Tongue (tissue), 2 donors: ENCODE data around the gene WDR27. TPM values are rescaled to one million over a fixed set of nuclear protein-coding genes. Genes with fewer than 3 reads are reported as not detected.

Source experiments
- DNase-seq: peaks from one replicate; pipeline ENCODE4 v3.0.0-alpha.2; 2015
- total RNA-seq: library from RNA; depleted of rRNA; stranded (reverse); fragments of >200 nt; gene quantifications from one replicate; pipeline ENCODE4 v1.2.3, GENCODE V29; 2014

Gene WDR27
- 43.6 TPM for total RNA-seq

DNA sequence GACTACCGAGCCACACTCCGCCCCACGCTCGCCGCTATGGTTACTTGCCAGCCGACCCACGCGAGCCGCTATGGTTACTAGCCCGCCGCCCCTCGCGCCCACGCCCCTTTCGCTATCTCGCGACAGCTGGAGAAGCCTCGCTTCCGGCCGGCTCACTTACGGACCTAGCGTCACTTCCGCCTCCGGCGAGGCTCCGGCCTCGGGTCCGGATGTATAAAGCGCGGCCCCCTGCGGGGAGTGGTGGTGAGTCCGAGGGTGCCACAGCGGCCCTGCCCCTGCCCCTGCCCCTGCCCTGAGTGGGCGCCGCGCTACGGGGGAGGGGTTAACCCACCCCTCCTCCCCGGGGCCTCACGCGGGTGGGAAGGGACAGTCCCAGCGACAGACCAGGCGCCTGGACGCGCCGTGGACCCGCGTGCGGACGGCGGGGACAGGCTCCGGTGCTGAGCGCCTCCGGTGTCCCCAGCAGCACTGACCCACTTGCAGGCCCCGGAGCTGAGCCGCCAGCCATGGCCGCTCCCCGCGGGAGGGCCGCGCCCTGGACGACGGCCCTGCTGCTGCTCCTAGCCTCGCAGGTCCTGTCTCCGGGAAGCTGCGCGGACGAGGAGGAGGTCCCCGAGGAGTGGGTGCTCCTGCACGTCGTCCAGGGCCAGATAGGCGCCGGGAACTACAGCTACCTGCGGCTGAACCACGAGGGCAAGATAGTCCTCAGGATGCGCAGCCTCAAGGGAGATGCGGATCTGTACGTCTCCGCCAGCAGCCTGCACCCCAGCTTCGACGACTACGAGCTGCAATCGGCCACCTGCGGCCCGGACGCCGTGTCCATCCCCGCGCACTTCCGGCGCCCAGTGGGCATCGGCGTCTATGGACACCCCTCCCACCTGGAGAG lies at the start of gene WDR27, which contains the start of gene C6orf120:
Gene WDR27 (minus strand): TSS at position 76 of the 886 bp plus-strand sequence. CDS start 13,024 bp downstream, outside the sequence.
Gene C6orf120 (plus strand): TSS at position 173 of the 886 bp plus-strand sequence. CDS start 334 bp downstream, at position 507.
- DNase-seq = peak; percentile 98

DNA sequence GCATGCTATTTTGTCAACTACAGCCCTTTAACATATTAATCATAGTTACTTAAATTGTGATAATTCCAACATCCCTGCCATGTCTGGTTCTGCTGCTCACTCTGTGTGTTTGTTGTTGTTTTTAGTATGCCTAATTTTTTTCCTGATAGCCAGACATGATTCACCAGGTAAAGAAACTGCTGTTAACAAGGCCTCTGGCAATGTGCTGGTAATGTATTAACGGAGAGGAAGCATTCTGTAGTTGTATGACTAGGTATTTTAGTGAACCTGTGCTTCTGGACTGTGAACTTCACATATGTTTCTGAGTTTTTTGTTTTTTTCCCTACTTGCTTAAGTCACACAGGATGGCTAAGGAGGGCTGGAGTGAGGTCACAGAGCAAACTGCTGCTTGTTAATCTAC lies 44.7 kb upstream of the WDR27 start:
- no peak for DNase-seq

DNA sequence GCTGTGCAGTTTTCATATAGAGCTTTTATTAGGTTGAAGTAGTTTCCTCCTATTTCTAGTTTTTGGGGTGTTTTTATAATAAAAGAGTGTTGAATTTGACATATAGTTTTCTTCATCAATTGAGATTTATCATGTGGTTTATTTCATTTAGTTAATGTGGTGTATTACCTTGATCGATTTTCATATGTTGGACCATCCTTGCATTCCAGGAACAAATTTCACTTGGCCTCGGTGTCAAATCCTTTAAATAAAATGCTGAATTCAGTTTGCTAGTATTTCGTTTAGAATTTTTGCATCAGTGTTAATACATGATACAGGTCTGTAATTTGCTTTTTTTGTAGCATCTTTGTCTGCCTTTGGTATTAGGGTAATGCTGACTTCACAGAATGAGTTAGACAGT lies 43.6 kb upstream of the WDR27 start:
- DNase-seq = no peak

DNA sequence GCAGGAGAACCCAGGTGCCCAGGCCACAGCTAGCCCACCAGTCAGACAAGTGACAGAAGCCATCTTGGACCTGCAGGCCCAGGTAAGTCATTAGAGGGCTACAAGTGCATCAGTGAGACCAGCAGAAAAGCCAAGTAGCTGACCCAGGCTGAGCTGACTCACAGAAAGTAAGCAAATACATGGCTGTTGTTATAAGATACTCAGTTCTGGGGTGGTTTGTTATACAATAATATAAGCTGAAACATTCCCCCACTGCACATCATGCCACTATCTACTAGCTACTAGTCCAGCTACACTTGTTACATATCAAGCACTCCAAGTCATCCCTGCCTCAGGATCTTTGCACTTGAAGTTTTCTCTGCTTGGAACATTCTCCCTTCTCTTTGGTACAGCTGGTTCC lies 39.5 kb upstream of the WDR27 start:
- no peak for DNase-seq

DNA sequence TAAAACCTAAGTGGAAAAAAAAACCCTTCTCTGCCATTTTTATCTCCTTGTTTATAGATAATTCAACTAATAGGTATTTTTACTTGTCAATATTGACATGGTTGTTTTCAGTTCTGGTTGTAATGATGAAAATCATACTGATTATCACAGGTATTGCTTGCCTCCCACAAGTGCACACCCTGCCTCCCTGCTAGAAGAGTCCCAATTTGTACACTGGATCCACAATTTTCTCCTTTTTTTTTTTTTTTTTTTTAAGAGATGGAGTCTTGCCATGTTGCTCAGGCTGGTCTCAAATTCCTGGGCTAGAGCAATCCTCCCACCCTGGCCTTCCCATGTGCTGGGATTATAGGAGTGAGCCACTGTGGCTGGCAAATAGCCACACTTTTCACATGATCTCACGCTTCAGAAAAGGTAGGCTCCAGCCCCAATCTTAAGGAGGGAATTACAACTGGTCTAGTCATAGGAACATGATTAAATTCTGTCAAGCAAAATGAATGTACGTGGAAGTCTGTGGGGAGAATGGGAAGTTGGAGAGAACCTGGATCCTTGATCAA lies 37.2 kb upstream of the WDR27 start:
- DNase-seq = peak; percentile 17

DNA sequence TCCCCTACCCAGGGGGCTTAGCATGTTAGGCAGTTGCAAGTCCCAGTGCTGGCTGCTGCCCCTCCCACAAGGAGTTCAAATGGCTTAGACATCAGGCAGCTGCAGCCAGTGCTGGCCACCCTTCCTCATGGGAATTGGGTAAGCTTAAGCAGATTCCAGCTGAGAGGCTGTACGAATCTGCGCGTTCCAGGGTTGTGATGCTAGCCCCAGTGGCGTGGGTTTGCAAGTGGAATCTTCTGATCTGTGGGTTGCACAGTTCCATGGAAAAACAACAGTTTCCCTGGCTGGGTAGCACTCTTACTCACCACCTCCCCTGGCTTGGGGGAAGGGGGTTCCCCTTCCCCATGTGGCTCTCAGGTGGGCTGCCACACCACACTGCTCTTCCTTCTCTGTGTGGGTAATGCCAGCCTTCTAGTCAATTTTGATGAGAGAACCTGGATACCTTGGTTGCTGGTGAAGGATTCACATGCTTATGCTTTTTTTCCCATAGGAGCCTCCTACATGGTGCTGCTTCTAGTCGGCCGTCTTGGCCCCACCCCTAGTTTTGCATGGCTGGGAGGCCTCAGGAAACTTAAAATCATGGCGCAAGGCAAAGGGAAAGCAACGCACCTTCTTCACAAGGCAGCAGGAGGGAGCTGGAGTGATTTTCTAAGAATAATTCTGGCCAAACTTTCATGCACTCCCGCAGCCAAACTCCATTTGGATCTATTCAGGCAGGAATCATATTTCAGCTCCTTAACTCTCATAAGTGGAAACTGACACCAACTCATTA lies 36.6 kb upstream of the WDR27 start:
- peak; percentile 71 for DNase-seq

DNA sequence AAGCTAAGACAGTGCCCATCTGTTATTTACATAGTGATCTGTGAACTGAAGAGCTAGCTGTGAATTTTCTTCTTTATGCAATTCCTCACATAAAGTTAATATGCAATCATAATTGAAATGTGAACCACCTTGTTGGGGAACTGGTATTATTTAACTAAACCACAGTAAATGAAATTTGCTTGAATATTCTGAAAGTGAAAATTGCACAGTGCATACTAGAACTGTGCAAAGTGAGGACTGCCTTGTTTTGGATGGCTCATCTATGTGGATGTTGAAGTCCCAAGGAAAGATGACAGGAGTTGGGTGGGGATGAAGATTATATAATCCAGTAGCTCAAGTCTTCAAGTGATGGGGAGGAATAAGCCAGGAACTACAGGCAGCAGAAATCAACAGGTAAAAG lies 28.1 kb upstream of the WDR27 start:
- no peak for DNase-seq

DNA sequence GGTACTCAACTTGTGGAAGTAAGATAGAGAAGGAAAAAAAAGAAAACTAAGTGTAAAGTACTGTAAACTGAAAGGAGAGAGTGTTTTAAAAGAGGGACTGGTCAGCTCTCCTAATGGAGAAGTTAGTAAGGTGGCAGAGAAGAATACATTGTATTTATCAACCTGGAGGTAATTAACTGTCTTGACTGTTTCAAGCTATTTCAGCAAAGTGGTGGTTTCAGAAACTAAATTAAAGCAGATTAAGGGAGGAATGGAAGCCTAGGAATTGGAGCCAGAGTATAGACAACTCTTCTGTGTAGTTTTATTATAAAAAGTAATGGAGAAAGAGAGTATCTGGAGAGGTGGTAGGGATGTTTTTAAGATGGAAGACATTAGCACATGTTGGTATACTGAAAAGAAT lies 25.1 kb upstream of the WDR27 start:
- no peak for DNase-seq

DNA sequence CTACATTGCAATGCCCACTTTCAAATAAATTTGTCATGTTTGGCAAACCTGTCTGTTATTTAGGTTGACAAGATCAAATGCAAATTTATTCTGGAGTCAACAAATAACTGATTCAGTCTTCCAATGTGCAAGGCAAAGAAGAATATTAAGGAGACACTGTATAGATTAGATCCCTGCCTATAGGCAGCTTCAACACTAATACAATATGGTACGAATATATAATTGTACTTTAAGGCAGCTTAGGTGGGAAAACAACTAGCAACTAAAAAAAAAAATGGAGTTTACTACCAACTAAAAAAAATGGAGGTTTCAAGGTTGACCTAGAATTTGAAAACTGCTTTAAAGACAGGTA lies 24.2 kb upstream of the WDR27 start:
- no peak for DNase-seq

DNA sequence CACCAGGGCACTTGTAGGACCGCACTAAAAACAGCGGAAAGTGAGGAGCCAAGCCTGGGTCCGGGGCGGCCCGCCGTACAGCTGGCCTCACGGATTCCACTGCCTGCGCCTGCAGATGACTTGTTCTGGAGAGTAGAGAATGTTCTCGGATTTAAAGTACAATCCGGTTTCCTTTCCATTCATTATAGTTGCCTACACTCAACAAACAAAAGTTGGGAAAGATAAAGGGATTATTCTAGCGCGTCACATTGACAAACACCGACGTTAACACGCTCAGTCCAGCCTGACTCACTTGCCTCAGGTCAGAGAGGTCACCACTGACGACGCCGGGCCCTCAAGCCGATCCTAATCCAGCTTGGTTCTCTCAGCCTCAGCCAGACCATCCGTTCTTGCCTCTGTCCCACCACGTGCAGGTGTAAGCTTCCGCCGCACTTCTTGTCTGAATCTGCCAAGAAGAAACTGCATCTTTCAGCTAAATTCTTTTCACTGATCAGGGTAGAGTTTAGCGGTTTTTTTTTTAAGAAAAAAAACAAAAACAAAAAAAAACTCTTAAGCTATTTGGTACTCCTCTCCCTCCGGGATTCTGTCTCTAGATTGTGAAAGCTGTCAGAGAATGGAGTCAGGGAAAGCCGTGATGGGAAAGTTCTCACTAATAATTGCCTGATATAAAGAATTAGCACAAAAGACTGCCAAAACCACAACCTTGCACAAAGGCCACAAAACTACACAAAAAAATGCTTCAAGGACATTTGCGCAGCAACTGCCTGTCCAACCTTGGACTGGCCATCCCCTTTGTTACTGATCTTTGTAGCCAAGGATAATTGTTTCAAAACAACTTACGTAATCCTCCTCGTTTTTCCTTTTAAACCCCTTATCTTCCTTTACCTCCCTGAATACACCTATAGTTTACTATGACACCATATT lies 23.6 kb upstream of the WDR27 start:
- peak; percentile 62 for DNase-seq

DNA sequence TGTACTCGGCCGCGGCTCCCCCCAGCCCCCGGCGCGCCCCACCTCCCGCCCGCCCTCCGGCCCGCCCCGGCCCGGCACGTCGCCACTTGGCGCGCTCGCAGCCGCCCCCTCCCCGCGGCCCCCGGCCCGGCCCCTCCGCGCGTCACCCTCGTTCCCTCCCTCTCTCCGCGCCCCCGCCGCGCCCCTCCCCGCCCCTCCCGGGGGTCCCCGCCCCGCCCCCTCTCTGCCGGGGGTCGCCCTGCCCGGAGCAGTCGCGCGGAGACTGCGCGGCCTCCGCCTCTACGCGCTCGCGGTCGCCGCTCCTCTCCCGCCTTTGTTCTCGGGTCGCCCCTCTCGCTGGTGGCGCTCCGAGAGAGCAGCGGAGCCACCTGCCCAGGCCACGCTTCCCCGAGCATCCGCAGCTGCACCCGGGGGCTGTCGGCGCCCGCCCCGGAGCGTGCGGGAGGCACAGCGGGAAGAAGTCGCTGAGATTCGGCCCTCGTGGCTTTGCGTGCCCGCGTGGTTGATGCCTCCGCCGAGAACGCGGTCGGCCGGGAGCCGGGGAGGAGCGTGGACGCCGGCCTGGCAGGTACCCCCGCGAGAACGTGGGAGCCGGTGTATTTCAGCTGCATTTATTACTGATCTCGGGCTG lies 22.8 kb upstream of the WDR27 start, which contains the start of gene PHF10:
Gene PHF10 (minus strand): TSS at position 7 of the 631 bp plus-strand sequence. CDS start 569 bp downstream, outside the sequence.
- DNase-seq = peak; percentile 92

DNA sequence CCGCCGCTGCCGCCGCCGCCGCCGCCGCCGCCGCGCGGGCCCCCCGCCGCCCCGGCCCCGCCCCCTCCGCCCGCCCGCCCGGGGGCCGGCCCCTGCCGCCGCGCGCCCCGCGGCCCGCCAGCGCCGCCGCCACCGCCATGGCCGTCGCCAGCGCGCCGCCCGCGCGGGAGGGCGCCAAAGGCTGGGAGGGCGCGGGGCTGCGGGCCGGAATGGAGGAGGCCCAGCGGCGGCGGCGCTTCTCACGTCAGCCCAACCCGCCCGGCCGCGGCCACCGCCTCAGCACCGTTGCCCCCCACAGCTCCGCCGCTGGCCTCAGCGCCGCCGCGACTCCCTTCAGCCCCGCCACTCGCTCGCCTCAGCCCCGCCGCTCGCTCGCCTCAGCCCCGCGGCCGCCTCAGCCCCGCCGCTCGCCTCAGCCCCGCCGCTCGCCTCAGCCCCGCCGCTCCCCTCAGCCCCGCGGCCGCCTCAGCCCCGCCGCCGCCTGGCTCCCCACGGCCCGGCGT lies 22.2 kb upstream of the WDR27 start:
- peak; percentile 59 for DNase-seq

DNA sequence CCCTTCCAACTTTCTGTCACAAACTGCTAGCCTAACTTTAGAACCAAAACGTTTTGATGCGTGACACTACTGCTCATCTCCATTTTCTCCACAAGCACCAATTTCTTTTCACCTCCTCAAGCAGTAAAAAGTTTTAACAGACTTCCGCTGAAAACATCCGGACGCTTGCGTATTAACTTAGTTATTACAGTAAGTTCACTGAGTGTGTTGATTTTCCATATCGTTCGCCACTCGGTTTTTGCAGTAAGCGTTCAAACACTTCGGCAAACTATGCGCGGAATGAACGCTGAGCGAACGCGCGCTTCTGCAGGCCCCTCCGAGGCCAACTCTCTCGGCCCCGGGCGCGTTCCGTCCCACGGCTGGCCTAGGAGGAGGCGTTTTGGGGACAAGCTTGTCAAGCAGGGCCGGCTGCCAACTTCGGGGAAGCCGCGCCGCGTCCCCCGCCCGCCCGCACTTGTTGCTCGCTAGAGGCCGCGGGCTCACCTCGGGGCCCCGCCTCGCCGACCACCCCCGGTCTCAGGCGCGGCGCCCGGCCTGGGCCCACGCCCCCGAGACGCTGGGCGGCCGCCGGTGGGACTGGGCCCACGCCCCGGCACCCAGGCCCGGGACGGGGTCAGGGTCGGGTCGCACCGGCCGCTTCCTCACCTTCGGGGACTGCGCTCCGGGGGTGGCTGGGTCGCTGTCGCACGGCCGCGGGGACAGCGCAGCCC lies 21.5 kb upstream of the WDR27 start:
- DNase-seq = peak; percentile 91

DNA sequence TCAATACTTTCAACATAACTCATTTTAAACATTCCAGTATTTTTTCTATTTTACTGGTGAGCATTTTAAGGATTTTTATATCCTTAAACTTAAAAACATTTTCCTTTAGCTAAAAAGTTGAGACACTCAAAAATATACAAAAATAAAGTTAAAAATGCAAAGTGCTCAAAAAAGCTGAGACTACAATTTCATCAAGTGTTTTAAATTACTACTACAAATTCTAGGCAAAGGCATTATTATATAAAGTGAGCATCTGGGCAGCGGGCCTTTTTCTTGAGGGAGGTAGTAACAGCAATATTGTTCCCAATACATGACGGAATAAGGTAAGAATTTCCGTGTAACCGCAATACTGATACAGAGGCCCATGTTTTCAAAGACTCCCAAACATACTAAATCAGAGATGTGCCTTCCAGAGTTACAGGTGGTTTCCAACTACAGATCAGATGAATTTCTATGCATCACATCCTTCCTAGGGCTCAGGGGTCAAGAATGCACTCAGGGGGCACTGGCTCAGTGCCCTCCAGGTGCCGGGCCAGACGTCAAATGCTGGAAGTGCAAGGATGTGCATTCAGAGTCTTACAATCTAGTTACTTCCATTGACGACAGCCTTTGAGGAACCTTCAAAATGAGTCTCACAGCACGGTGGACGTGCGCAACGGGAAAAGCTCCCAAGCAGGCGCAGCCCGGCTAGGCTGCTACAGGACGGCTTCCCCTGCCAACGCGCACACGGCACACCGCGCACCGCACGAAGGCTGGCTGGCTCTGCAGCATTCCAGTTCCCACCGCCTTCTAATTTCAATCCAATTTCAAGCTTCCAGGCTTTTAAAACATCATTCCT lies 20.8 kb upstream of the WDR27 start:
- peak; percentile 71 for DNase-seq

DNA sequence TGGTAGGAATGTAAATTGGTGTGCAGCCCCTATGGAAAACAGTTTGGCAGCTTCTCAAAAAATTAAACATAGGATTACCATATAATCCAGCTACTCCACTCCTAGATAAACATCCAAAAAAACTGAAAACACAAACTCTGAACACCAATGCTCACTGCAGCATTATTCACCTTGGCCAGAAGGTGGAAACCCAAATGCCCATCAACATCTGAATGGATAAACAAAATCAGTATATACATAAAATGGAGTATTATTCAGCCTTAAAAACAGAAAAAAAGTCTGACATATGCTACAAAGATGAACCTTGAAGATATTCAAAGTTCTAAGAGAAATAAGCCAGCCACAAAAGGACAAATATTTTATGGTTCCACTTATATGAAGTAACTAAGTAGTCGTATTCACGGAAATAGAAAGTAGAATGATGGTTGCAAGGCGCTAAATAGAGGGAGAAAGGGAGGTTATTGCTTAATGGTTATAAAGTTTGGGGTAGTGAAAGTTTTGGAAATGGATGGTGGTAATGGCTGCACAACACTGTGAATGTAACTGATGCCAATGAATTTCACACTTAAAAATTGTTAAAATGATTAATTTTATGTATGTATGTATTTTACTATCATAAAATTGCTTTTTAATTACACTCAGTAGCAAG lies 18.5 kb upstream of the WDR27 start:
- DNase-seq = no peak

DNA sequence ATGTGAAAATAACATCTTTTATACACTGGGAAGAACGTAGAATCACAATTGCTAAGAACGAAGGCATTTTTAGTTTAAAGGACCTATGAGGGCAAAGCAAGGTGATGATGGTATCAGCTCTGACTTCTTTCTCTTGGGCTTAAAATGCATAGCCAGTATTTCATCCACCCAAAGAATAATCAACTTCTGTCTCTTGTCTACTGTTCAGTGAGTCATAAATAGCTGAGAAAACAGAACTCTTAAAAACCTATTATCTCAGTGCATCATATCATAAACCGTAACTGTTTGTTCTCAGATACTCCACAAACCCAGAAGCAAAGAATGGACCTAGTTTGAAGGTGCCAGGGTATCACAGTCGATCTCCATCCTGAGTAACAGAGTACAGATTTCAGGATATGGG lies 17.3 kb upstream of the WDR27 start:
- DNase-seq = no peak

DNA sequence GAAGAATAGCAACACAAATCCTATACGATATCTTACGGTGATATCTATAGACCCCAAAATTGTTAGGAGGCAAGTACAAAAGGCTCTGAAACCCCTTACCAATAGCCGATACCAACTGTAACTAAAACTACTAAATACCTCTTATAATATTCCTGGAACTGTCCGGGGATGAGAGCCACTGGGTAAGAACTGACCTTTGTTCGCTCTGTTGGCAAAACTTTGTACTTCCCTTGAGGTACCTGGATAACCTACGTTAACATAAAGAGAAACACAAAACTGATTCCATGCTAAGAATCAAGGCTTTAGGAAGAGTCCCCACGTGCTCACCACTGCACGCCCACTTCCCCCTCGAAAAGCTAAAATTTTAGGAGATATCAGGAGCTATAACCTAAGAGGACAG lies 12.8 kb upstream of the WDR27 start:
- no peak for DNase-seq

DNA sequence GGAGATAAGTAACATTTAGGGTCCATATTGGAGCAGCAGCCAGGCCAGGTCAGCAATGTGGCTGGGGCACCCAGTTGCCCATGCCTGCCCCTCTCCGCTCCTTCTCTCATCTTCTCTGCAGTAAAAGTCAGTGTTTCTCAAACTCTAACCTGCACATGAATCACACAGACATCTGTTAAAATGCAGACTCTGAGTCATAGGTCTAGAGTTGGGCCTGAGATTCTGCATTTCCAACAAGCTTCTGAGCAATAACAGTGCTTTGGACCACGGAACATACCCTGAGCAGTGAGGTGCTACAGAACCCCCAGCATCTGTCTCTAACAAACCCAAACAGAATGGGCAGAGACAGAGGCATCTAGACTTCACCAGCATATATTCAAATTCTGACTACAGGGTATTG lies 12.3 kb upstream of the WDR27 start:
- no peak for DNase-seq

DNA sequence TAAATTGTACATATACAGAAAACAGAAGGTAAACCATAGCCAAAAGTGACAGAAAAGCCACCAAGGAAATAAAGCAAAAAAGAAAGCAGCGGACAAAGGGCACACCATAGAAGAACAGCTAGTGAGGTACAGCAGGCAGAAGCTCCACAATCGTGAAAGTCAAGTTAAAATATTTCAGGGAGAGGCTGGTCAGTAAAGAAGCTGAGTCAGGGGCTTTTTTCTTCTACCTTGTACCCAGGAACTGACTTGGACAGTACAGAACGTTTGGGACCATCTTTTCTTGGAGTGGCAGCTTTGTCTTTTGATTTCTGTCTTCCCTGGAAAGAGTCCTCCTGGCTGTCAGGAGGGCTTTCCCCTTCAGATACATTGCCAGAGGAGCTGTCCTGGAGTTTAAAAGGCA lies 8.2 kb upstream of the WDR27 start:
- DNase-seq = no peak
